GM18868 (cell line): Measurements from ENCODE around the gene FGF14.

Source experiments
- ATAC-seq: cut with Tn5 transposase; IDR thresholded peaks from one replicate; pipeline ENCODE4 v1.9.1; 2021; ENCODE audit warnings: mild to moderate bottlenecking, moderate library complexity; ENCODE audit not compliant: unreplicated experiment

Gene FGF14

GRCh38 chr13:102260256-102260655 lies 141.6 kb downstream of the FGF14 start:
- no peak for ATAC-seq

DNA sequence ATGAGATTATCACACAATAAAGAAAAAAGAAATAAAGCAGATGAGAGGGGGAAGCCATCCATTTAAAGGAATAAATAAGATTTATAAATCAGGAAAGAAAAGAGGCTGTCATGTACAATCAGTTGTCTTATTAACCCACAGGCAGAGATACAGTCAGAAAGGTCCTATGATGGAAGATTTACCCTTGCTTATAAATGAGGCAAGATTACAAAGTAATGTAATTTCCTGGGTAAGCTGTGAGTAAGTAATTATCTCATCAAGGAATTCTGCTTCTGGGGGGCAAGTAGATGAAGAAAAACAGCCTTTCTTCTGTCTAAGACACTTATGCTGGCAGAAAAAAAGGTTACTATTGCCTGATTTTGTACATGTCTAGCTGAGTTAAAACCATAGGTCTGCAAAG lies 146.4 kb downstream of the FGF14 start:
- ATAC-seq = no peak

DNA sequence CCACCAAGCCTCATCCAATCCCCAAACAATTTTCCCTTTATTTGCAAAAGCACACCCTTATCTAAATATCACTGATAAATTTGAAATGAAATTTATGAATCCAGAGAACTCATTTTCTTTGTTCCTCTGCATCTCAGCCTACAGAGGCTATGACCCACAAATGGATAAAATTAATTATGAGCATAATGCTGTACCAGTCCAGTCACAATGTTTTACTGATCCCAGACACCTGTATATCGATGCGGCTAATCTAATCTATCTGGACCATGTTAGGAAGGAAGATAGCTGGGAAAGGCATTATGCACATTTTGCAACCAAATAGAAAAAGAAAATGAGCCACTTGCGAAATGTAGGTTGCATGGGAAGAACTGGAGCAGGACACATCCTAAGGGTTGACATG lies 150.0 kb downstream of the FGF14 start:
- ATAC-seq = no peak

DNA sequence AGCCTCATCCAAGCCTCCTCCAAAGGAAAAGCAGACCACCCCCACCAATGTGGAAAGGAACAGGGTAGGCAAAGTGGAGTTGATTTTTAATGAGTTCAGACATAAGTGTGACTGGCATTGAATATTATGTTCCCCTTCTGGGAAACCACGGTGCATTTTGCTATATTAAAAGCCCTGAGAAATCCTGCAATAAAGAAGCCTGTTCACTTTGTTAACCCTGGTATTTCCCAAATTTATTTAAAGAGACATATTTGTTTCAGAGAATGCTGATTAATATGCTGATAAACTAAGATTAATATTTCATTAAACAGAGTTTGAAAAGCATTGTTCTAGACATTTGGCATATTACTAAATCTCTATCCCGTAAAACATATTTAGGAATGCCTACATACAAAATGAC lies 151.4 kb downstream of the FGF14 start:
- no peak for ATAC-seq

GRCh38 chr13:102244607-102245227 lies 157.1 kb downstream of the FGF14 start:
- ATAC-seq = no peak

- ATAC-seq = no peak
These were observed 161.7 kb downstream of the FGF14 start for GRCh38 chr13:102240110-102240509.

DNA sequence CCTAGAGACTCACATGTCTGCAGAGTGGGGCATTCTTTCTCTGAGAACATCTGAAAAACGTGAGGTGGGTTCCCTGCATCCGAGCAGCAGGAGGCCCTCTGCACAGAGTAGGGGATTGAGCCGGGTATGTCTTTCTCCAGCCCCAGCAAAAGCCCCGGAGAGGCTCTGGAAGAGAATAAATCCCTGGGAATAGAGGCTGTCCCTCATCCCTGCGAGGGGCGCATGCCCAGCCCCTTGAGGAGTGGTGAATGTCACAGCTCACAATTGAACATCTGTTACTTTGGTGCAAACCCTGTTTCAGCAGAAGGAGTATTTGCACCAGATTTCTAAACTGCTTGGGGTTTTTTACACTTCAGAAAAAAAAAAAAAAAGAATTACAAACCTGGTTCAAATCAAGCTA lies 164.6 kb downstream of the FGF14 start:
- no peak for ATAC-seq

- no peak for ATAC-seq
These were observed 165.0 kb downstream of the FGF14 start for GRCh38 chr13:102236830-102237229.

GRCh38 chr13:102236341-102236740 lies 165.5 kb downstream of the FGF14 start:
- no peak for ATAC-seq

DNA sequence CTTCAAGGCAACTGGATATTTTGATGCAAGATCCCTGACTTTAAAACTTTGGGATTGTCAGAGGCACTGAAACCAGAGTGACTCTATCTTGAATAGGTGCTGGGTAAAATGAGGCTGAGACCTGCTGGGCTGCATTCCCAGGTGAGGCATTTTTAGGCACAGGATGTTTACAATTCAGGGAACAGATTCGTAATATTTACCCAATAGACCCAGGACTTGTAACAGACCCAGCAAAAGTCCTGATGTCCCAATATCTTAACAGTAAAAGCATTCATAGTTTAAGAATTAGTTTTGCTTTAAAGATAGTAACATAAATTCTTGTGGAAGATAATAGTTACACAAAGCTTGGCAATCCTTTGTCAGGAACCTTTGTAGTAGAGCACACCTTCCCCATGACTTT lies 166.2 kb downstream of the FGF14 start:
- ATAC-seq = no peak

- ATAC-seq = no peak
These were observed 167.2 kb downstream of the FGF14 start for GRCh38 chr13:102234618-102235017.

DNA sequence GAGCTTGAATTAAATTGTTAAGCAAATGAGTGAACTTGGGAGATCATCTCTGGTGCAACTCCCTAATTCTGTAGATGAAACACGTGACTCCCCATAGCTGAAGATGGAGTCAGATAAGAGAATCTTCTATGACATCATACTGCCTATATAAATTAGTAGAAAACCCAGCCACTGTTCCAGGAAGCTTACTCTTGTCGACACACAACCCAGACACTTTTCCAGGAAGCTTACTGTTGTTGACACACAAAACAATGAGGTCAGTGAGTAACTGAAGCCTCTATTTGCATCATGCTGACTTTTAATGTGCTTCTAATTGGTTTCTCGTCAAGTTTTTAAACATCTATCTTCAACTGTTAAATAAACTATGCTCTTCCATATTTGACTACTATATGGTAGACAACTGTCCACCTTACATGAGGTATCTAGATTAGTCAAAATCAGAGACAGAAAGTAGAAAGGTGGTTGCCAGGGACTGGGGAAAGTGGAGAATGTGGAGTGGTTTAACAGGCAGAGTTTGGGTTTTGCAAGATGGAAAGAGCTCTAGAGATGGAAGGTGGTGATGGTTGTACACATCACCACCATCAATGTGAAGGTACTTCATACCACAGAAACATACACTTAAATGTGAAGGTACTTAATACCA lies 168.2 kb downstream of the FGF14 start:
- ATAC-seq = no peak

- ATAC-seq = no peak
These were observed 170.4 kb downstream of the FGF14 start for GRCh38 chr13:102231479-102231878.

DNA sequence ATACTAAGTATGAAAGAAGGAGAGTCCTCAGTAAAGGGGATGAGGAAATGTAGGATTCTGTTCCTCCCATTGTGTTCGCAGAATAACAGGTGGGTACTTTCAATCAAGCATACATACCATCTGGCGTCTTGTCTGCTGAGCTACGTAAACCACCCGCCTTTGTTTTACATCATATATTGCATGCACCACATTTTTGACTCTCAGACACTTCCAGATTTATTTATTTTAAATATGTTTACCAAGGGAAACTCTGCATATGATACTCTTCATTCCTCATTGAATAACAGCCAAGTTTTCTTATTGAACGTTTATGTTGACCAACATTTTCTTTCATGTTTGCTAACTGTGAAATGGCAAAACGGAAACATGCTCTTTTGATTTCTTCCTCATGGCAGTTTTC lies 174.1 kb downstream of the FGF14 start:
- no peak for ATAC-seq

DNA sequence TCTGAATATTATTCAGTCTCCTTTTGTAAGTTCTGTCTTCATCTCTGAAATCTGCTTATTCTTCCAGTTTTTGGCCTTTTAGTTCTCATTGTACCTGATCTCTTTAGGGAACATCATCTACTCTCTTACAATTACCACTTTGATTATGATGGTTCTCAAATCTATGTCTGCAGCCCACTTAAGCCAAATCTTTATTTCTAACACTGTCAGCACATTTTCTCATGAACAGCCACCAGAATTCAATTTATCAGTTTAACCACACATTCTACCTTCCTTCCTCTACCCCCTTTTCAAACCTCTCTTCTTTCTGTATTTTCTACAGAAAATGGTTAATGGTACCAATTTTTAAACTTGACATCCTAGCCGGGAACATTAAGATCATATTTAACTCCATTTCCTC lies 175.3 kb downstream of the FGF14 start:
- ATAC-seq = no peak

- ATAC-seq = no peak
These were observed 176.0 kb downstream of the FGF14 start for GRCh38 chr13:102225892-102226291.

GRCh38 chr13:102220681-102221228 lies 181.1 kb downstream of the FGF14 start:
- no peak for ATAC-seq

GRCh38 chr13:102214956-102215355 lies 186.9 kb downstream of the FGF14 start:
- no peak for ATAC-seq

- no peak for ATAC-seq
These were observed 189.1 kb downstream of the FGF14 start for GRCh38 chr13:102212729-102213128.

- ATAC-seq = no peak
These were observed 193.5 kb downstream of the FGF14 start for GRCh38 chr13:102208347-102208746.

DNA sequence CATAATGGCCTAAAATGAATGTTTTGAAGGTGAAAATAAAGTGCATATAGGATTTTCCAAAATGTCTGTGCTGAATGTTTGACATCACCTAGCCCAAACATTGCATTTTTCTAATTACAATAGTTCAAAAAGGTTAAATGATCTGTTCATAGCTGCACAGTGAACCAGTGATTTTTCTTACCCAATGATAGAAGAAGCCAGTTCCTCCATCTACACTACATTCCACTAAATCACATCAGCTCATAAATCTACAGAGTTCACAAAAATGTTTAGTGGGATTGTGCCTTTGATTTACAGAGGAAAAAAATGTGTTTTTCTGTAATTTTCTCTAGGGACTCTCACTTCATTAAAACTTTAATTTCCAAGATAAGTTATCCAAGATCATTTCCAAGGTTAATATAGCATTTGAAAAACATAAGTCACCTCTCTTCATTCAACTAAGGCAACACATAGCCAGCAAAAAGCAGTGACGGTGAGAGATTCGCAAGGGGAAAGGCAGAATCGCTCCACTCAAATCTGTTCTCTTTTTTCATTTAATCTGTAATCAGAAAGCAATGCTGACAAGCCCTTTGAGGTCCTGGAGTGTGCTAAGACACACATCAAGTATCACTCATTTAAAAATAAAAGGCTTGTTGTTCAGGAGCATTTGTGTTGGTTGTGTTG lies 194.0 kb downstream of the FGF14 start:
- no peak for ATAC-seq

- no peak for ATAC-seq
These were observed 198.1 kb downstream of the FGF14 start for GRCh38 chr13:102203718-102204117.
